GM19328 (cell line): Measurements from ENCODE around the gene COASY.
"Not testable (repeated sequence)": the region's sequence is repeated elsewhere in the genome, so short reads cannot be mapped to it uniquely, and the experiment has no call there.

ENCODE experiments used
- ATAC-seq: cut with Tn5 transposase; IDR thresholded peaks from one replicate; pipeline ENCODE4 v1.9.1; 2021; ENCODE audit warnings: mild to moderate bottlenecking, moderate library complexity; ENCODE audit not compliant: unreplicated experiment

The COASY gene

DNA sequence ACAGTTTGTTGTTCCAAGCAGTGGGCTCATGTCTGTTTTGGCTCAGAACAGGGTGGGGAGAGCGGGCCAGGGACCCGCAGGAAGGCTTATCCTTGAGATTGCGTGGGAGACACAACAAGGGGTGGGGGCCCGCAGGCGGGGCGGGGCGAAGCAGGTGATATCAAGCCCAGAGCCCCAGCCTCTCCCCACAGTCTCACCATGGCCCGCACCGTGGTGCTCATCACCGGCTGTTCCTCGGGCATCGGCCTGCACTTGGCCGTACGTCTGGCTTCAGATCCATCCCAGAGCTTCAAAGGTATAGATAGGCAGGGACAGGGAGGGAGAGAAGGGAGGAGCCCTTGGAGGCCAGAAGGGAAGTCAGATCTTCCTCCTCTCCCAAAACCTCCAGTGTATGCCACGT lies 9.2 kb upstream of the COASY start, which contains the start of gene HSD17B1:
Gene HSD17B1, plus strand, starts transcription at position 188 of the 400 bp plus-strand sequence. Its CDS starts 11 bp downstream, at position 199.
- not testable (repeated sequence) for ATAC-seq

DNA sequence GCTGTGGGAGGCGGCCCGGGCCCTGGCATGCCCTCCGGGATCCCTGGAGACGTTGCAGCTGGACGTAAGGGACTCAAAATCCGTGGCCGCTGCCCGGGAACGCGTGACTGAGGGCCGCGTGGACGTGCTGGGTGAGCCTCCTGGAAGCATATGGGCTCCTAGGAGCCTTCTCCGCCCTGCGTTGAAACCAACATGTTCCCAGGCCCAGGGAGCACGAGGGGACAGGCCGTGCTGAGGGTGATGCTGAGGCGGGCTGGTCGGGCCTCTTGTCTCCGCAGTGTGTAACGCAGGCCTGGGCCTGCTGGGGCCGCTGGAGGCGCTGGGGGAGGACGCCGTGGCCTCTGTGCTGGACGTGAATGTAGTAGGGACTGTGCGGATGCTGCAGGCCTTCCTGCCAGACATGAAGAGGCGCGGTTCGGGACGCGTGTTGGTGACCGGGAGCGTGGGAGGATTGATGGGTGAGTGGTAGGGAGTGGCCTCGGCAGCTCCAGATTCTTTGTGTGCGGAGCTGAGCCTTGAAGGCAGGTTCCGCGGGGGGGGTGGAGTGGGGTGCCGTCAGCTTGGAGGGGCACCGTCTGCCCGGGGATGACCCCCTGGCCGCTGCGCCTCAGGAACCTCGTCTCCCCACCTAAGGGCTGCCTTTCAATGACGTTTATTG lies 8.7 kb upstream of the COASY start:
- no peak for ATAC-seq

DNA sequence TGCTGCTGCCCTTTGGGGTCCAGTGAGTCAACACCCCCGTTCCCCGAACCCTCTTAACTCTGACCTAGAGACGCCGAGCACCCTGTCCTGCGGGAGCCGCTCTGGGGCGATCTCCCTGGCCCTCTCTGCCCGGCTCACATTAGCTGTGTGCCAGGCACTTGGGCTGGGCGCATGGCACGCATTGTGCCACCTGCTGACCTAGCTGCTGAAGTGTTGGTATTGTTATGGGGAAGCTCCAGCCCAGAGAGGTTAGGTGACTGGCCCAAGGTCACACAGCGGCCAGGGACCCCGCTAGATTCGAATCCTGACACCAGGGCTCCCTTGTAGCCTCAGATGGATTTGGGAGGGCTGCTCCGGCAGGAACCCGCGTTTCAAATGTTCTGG lies 8.1 kb upstream of the COASY start:
- ATAC-seq, result no peak

DNA sequence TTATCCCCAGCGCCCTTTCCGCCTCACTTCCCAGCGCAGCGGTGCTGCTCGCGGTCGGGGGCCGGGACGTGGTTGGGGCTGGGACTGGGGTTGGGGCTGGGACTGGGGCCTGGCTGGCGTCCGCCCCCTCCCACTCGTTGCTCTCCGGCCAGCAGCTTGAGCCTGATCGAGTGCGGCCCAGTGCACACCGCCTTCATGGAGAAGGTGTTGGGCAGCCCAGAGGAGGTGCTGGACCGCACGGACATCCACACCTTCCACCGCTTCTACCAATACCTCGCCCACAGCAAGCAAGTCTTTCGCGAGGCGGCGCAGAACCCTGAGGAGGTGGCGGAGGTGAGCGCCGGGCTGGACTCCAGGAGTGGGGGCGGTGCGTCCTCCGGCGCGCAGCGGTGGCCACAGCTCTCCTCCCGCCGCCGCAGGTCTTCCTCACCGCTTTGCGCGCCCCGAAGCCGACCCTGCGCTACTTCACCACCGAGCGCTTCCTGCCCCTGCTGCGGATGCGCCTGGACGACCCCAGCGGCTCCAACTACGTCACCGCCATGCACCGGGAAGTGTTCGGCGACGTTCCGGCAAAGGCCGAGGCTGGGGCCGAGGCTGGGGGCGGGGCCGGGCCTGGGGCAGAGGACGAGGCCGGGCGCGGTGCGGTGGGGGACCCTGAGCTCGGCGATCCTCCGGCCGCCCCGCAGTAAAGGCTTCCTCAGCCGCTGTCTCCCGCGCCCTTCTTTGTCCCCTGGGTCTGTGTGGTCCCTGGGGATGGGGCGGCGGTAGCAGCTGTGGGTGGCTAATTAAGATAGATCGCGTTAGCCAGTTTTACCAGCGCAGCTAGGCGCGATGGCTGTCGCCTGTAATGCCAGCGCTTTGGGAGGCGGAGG lies 7.5 kb upstream of the COASY start:
- no peak for ATAC-seq

DNA sequence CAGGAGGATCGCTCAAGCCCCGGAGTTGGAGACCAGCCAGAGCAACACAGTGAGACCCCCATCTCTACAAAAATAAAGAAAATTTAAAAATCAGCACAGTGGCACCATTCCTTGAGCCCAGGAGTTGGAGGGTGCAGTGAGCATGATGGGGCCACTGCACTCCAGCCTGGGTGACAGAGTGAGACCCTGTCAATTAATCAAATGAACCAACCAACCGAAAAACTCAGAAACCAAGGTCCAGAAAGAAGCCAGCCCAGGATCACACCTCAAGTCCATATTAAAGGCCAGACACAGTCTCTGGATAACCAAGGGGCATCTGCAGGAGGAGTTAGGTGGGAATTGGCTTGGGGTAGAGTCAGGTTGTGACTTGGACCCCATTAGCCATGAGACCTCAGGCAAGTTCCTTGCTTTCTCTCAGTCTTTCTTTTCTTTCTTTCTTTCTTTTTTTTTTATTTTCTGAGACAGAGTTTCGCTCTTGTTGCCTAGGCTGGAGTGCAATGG lies 6.8 kb upstream of the COASY start:
- no peak for ATAC-seq

DNA sequence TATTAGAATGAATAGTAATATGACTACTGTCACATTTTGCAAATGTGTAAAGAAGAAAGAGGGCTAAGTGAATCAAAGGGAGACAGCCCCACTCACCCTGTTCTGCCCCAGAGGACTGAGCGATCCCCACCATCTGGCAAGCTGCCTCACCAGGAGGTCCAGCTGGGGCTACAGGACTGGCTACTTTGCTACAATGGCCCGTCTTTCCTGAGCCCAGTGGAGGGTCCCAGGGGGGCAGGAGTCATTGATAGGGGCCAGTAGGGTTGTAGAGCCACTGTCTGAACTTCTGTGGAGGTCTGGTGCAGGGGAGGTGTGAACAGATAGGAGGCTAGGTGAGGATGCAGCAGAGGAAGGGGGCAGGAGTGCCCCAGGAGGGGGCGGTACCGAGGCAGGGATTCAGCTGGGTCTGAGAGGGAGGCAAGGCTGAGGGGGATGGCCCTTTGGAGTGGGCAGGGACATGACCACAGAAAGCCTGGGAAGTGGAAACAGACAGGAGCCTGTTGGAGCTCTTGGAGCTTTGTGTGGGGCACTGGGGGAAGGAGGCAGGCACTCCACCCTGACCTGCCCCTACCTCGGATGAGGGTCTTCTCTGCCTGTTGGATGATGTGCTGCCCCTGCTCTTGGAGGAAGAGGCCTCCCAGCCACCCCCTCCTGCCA lies 5.9 kb upstream of the COASY start:
- ATAC-seq, result not testable (repeated sequence)

DNA sequence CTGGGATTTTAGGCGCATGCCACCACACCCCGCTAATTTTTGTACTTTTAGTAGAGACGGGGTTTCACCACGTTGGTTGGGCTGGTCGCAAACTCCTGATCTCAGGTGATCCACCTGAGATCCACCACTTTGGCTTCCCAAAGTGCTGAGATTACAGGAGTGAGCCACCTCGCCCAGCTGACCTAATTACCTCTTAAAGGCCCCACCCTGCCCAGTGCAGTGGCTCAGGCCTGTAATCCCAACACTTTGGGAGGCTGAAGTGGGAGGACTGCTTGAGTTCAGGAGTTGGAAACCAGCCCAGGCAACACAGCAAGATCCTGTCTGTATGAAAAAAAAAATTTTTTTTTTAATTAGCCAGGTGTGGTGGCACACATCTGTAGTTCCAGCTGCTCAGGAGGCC lies 2.9 kb upstream of the COASY start:
- ATAC-seq, result no peak

DNA sequence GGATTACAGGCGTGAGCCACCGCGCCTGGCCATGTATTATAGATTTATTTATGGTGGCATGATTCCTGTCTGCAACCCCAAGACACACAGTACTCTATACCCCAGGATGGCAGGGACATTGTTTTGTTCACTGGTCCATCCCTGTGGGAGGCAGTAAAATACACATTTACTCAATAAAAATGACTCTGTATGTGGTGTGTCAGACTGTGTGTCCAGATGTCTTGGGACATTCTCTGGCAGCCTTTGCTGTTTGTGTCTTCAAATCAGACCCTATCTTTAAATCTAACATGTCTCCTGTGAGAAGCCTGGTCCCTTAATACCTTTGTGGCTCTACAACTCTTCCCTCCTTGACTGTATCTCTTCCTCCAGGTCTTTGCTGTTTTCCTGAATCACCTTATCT lies 1.7 kb upstream of the COASY start:
- no peak for ATAC-seq

DNA sequence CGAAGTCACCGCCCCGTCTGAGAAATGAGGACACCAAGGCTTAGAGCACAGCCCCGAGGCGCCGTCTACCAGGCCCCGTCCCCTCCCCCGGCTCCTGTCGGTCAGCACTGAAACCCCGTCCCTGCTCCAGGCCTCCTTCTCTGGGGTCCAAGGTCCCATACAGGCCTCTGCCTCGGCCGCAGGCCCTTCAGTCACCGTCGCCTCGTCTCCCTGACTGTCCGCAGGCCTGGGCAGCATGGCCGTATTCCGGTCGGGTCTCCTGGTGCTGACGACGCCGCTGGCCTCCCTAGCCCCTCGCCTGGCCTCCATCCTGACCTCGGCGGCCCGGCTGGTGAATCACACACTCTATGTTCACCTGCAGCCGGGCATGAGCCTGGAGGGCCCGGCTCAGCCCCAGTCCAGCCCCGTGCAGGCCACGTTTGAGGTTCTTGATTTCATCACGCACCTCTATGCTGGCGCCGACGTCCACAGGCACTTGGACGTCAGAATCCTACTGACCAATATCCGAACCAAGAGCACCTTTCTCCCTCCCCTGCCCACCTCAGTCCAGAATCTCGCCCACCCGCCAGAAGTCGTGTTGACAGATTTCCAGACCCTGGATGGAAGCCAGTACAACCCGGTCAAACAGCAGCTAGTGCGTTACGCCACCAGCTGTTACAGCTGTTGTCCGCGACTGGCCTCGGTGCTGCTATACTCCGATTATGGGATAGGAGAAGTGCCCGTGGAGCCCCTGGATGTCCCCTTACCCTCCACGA lies 617 bp downstream of the COASY start:
- no peak for ATAC-seq

DNA sequence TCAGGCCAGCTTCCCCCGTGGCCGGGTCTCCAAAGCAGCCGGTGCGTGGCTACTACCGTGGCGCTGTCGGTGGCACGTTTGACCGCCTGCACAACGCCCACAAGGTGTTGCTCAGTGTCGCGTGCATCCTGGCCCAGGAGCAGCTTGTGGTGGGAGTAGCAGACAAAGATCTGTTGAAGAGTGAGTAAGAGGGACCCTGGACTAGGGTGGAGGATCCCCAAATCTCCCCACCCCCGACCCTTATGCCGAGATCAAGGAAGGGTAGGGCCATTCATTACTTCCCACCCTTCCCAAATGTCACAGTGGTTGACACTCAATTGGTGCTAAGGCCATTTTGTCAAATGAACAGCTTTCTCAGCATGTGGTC lies 1.2 kb downstream of the COASY start:
- no peak for ATAC-seq

DNA sequence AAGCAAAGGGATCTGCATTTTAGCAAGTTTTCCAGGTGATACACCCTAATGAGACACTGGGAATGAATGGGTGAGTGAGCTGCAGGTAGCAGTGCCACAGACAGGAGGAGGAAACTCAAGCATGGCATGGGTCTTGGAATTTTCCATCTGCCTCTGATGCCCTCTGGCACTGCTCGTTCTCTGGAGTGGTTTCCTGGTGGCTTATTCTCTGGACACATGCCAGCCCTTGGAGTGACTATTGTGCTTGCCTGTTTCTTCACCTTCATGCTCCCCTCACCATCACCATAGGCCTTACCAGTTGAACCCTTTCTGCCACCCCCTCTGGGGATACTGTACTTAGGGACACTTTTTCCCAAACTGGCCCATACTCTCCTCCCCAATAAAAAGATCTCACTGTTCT lies 1.6 kb downstream of the COASY start:
- ATAC-seq, result no peak

DNA sequence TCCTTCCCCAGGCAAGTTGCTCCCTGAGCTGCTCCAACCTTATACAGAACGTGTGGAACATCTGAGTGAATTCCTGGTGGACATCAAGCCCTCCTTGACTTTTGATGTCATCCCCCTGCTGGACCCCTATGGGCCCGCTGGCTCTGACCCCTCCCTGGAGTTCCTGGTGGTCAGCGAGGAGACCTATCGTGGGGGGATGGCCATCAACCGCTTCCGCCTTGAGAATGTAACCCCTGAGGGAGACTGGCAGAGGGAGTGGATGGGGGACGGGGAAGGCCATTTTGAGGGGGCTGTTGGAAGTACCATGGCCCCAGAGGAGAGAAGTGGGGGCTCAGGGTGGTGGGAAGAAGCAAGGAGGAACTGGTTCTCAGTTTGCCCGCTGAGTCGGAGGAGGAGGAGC lies 2.0 kb downstream of the COASY start:
- no peak for ATAC-seq

DNA sequence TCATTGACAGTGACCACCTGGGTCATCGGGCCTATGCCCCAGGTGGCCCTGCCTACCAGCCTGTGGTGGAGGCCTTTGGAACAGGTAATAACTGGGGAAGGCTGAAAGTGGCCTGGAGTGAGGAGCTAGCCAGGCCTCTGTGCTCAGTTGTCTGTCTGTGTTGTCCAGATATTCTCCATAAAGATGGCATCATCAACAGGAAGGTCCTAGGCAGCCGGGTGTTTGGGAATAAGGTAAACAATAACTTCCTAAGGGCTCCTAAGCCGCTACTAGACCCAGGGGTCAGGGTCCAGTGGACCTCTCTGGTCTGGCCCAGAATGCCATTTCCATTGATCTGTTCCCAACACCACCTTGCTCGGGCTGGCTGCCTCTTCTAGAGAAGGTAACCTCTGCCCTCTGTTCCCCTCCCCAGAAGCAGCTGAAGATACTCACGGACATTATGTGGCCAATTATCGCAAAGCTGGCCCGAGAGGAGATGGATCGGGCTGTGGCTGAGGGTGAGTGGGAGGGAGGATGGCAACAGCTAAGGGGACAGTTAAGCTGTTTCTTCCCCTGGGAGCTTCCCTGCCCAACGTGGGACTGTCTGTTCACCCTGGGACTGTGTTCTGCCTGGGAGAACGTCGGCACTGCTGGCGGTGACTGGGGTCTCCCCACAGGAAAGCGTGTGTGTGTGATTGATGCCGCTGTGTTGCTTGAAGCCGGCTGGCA lies 3.0 kb downstream of the COASY start:
- no peak for ATAC-seq

DNA sequence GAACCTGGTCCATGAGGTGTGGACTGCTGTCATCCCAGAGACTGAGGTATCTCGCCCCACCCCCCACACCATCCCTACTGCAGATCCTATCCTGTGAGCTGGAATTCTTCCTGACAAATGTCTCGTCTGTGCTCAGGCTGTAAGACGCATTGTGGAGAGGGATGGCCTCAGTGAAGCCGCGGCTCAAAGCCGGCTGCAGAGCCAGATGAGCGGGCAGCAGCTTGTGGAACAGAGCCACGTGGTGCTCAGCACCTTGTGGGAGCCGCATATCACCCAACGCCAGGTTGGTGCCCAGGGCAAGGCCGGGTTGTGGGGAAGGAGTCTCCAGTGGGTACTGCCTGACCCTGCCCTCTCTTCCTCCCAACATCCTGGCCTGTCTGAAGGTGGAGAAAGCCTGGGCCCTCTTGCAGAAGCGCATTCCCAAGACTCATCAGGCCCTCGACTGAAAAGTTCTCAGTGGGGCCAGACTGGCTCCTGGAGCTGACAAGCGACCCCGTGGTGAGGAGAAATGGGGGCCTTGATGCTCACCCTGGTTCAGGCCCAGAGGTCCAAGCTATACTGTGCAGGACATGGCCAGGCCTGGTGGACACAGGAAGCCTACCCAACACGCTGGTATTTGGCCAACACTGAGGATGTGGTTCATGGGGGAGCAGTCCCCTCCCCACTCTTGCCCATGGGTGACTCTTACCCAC lies 3.7 kb downstream of the COASY start:
- ATAC-seq, result no peak

DNA sequence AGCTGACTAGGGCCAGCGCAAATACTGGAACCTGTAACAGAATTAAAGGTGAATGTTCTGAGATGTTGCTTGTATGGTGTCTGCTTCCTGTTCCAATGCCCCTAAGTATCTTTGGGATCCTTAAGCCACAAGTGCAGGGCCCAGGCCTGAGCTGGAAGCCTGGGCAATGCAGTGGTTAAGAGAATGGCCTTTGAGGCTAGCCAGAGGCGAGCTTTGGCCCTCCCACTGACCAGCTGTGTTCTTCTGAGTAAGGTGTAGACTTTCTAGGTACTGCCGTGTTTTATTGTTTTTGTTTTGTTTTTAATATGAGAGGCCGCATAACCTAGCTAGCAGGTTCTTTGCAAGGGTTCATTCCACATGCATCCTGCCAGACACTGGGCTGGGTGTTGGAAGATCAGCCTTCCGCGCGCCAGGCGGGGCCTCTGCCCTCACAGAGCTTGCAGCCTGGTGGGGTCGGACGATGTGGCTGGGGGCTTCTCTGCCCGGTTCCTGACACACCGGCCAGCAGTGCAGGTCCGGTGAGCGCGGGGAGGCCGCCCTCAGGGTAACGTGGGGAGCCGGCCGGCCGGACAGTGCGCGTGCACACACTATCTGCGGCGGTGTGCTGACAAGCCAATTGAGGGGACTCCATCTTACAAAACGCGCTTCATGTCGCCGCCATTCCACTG lies 4.4 kb downstream of the COASY start:
- ATAC-seq, result no peak

DNA sequence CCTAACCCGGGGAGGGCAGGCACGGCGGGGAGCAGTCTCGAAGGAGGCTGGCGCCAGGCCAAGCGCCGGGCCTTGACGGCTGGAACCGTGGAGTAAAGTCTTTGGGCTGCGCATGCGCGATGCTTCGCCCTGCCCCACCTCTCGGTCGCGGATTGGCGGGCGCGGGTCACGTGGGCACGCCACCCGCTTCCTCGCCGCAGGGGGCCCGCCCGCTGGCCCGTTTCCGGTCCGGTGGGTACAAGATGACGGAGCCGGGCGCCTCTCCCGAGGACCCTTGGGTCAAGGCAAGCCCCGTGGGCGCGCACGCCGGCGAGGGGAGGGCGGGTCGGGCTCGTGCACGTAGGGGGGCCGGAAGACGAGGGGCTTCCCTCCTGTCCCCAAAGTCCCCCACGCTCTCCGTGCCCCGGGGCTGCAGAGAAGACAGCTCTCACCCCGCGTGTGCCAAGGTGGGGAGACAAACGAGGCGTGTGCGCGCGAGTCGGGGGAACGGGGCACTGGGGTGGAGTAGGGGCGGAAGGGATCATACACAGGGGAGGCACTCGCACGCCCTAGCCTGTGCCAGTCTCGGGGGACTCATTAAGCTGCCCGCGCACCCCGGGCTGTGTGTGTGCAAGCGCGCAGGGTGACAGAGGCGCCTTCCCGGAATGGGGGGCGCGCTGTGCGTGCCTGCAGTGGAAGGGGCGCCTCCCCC lies 5.1 kb downstream of the COASY start, which contains the start of gene MLX:
Gene MLX, plus strand, starts transcription at position 218 of the 691 bp plus-strand sequence. Its CDS starts 25 bp downstream, at position 243.
- peak; percentile 53 for ATAC-seq

DNA sequence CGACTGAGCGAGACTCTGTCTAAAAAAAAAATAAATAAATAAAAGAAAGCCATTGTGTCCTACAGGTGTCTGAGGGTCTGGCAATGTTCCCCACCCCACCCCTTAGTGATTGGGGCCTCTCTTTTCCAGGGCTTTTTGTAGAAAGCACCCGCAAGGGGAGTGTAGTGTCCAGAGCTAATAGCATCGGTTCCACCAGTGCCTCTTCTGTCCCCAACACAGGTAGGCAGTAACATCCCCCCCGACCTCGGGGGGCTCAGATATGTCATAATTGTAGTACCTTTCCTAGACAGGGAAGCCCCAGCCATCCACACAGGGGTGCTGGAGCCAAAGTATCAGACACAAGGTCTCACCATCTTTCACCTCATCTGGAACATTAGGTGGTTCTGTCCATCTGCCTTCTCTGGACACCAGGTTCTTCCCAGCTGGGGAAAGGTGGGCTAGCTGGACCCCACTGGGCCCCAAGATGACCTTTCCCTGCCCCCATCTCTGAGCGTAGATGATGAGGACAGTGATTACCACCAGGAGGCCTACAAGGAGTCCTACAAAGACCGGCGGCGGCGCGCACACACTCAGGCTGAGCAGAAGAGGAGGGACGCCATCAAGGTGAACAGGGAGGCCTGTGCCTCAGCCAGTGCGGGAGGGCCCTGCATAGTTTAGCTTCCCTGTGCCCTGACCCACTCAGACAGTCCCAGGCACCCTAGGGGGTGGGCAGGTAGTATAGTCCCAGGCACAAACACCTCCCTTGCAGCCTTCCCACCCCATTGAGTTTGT lies 6.6 kb downstream of the COASY start:
- no peak for ATAC-seq
